OCI-LY7 (cell line): ENCODE results near the gene MOGAT1. TPM values are rescaled to one million over a fixed set of nuclear protein-coding genes. Genes with fewer than 3 reads are reported as not detected.

Experiments used
- BruUV-seq: library from RNA; stranded (reverse); fragments of 400-500 nt; replicated peaks from 2 replicates; lab custom pipeline; 2021; lab: Mats Ljungman, UMichigan
- CTCF ChIA-PET: fragments of 300-600 bp; sonication (Branson Sonifier 250); formaldehyde crosslinking; loops from one replicate; lab custom pipeline; 2022; ENCODE audit warnings: antibody characterized with exemption; ENCODE audit not compliant: unreplicated experiment; lab: Charles Lee
- POLR2A ChIA-PET: fragments of 300-600 bp; sonication (Branson Sonifier 250); formaldehyde crosslinking; loops from one replicate; lab custom pipeline; 2022; ENCODE audit warnings: antibody characterized with exemption; lab: Charles Lee
- DNase-seq: peaks from one replicate; pipeline ENCODE4 v3.0.0-alpha.2; 2015; ENCODE audit warnings: low spot score
- H2AFZ ChIP-seq: fragments of 200-600 bp; sonication (generic), shearing (Covaris generic); 2 replicates; pipeline ENCODE4 v1.6.1; 2014; ENCODE audit warnings: mild to moderate bottlenecking, antibody characterized with exemption, low read length, moderate library complexity
- H3K27ac ChIP-seq: fragments of 200-600 bp; sonication (generic); 2 replicates; pipeline ENCODE4 v1.5.1; 2014; ENCODE audit warnings: mixed run types, low read depth, mild to moderate bottlenecking, moderate library complexity, low read length, inconsistent platforms; ENCODE audit not compliant: poor library complexity, severe bottlenecking
- H3K36me3 ChIP-seq: fragments of 200-600 bp; sonication (generic); 2 replicates; pipeline ENCODE4 v1.6.1; 2014; ENCODE audit warnings: mild to moderate bottlenecking, antibody characterized with exemption, low read length, moderate library complexity, mixed read lengths; ENCODE audit not compliant: insufficient read depth
- H3K4me1 ChIP-seq: fragments of 200-600 bp; sonication (generic); 2 replicates; pipeline ENCODE4 v1.5.1; 2014; ENCODE audit warnings: mild to moderate bottlenecking, low read length; ENCODE audit not compliant: insufficient read depth, poor library complexity, severe bottlenecking
- H3K4me2 ChIP-seq: fragments of 200-600 bp; sonication (generic); 2 replicates; pipeline ENCODE4 v1.6.1; 2014; ENCODE audit warnings: mild to moderate bottlenecking, low read length
- H3K4me3 ChIP-seq: fragments of 200-600 bp; sonication (generic); 2 replicates; pipeline ENCODE4 v1.5.1; 2014; ENCODE audit warnings: mild to moderate bottlenecking, low read depth, low read length; ENCODE audit not compliant: poor library complexity, severe bottlenecking
- H3K79me2 ChIP-seq: fragments of 200-600 bp; sonication (generic); 2 replicates; pipeline ENCODE4 v1.6.1; 2016; ENCODE audit warnings: low read depth, mild to moderate bottlenecking, low read length, moderate library complexity, mixed read lengths; ENCODE audit not compliant: insufficient read depth
- H3K9me2 ChIP-seq: fragments of 200-600 bp; sonication (generic); 2 replicates; pipeline ENCODE4 v1.6.1; 2016; ENCODE audit warnings: mild to moderate bottlenecking, low read length, mixed read lengths; ENCODE audit not compliant: insufficient read depth
- H3K9me3 ChIP-seq: fragments of 200-600 bp; sonication (generic); 2 replicates; pipeline ENCODE4 v1.6.1; 2014; ENCODE audit warnings: mild to moderate bottlenecking, mixed run types, low read length, mixed read lengths
- H4K20me1 ChIP-seq: fragments of 200-600 bp; sonication (generic); 2 replicates; pipeline ENCODE4 v1.6.1; 2014; ENCODE audit warnings: mild to moderate bottlenecking, antibody characterized with exemption, low read length, moderate library complexity, mixed read lengths; ENCODE audit not compliant: insufficient read depth
- EZH2phosphoT487 ChIP-seq: fragments of 200-600 bp; sonication (generic); IDR thresholded peaks from 2 replicates; pipeline ENCODE4 v1.6.1; 2018; ENCODE audit warnings: low read depth, borderline replicate concordance, mild to moderate bottlenecking, mixed run types, antibody characterized with exemption, low read length, moderate library complexity, mixed read lengths
- intact Hi-C: fragments of 100-400 bp; cut with micrococcal nuclease; formaldehyde crosslinking; loops from one replicate; pipeline ENCODE4 v1.10.0; 2022; ENCODE audit not compliant: unreplicated experiment
- total RNA-seq, 2 experiments: library from RNA; depleted of rRNA in 1 of 2; stranded (reverse); fragments of >200 nt in 1 of 2; shearing (Covaris generic) in 1 of 2; gene quantifications; 2 replicates each; pipeline ENCODE4 v1.2.3, GENCODE V29; 2014 to 2022
- TF ChIP-seq, protein P1 (sequence below): fragments of 200-600 bp; sonication (generic); conservative IDR thresholded peaks from 2 replicates; pipeline ENCODE4 v1.5.1; 2014; ENCODE audit warnings: mild to moderate bottlenecking, antibody characterized with exemption, low read length, moderate library complexity, mixed read lengths

The MOGAT1 gene
- total RNA-seq, 2 experiments from 2014 or later = not detected

DNA sequence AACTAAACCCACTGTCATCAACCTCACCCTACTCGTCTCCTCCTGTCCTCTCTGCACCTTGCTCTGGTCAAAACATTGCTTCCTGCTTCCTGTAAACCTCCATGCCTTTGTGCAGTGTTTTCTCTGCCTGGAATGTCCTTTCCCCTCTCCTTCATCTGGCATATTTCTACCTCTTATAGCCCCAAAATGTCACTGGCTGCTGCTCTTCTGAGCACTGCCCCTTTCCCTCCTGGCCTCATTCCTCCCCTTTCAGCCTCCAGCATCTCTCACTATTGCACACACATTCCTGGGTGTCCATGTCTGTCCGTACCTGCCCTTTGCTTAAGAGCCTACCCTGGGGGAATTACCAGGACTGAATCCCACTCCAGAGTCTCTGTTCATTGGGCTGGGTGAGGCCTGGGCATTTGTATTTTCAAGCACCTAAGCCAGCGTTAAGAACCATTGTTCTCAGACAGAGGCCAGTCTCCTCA lies 84.9 kb downstream of the MOGAT1 start:
- H2AFZ ChIP-seq = peak overlapping the region; percentile 11; the same call in 1 of the 2 replicates
- DNase-seq = no peak
- H3K9me3 ChIP-seq = peaks cover 5% of the 10 kb centered on the region; the same call in 1 of the 2 replicates
- intact Hi-C loops = no loop called here
- no peak for TF ChIP-seq EZH2phosphoT487
- CTCF ChIA-PET = no interaction called here
- POLR2A ChIA-PET = no interaction called here
- no peaks in the 10 kb centered on the region for H4K20me1 ChIP-seq
- no peak overlapping the region for H3K27ac ChIP-seq
- no peak overlapping the region for H3K4me3 ChIP-seq
- no peaks in the 10 kb centered on the region for H3K79me2 ChIP-seq
- no peaks in the 10 kb centered on the region for H3K36me3 ChIP-seq
- peaks cover 3% of the 10 kb centered on the region for H3K4me1 ChIP-seq
- no TSS peak for BruUV-seq
- H3K9me2 ChIP-seq = no peaks in the 10 kb centered on the region
- H3K4me2 ChIP-seq = no peak overlapping the region

GRCh38 chr2:222756951-222757650 lies 85.6 kb downstream of the MOGAT1 start:
- no peak for DNase-seq
- Histone ChIP-seq H3K9me3 (no peaks in the 10 kb centered on the region), H3K36me3 (no peaks in the 10 kb centered on the region), H2AFZ (no peak overlapping the region), H3K27ac (no peak overlapping the region), H3K4me1 (no peaks in the 10 kb centered on the region), H3K9me2 (no peaks in the 10 kb centered on the region), H3K4me3 (no peak overlapping the region), H4K20me1 (no peaks in the 10 kb centered on the region), H3K4me2 (no peak overlapping the region), H3K79me2 (no peaks in the 10 kb centered on the region)
- no peak for TF ChIP-seq EZH2phosphoT487
- TF ChIP-seq, protein P1, sequence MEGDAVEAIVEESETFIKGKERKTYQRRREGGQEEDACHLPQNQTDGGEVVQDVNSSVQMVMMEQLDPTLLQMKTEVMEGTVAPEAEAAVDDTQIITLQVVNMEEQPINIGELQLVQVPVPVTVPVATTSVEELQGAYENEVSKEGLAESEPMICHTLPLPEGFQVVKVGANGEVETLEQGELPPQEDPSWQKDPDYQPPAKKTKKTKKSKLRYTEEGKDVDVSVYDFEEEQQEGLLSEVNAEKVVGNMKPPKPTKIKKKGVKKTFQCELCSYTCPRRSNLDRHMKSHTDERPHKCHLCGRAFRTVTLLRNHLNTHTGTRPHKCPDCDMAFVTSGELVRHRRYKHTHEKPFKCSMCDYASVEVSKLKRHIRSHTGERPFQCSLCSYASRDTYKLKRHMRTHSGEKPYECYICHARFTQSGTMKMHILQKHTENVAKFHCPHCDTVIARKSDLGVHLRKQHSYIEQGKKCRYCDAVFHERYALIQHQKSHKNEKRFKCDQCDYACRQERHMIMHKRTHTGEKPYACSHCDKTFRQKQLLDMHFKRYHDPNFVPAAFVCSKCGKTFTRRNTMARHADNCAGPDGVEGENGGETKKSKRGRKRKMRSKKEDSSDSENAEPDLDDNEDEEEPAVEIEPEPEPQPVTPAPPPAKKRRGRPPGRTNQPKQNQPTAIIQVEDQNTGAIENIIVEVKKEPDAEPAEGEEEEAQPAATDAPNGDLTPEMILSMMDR = no peak
- POLR2A ChIA-PET = interaction anchor here (0.6 to 1.4 kb wide), 2 partner anchors 8 to 9 kb away, joined by 3 to 8 read pairs; no protein-coding TSS in a partner anchor
- no TSS peak for BruUV-seq
- CTCF ChIA-PET = no interaction called here
- intact Hi-C loops = no loop called here

Other genes starting within 250 kb of the MOGAT1 start
- gene SGPP2, start 247.1 kb upstream of the MOGAT1 start, total RNA-seq (2014; rRNA removed; shearing (Covaris generic)) = not detected in 2 replicates
- gene SGPP2, start 247.1 kb upstream of the MOGAT1 start, total RNA-seq (2022) = not detected in 2 replicates
- gene FARSB, start 15.6 kb upstream of the MOGAT1 start, total RNA-seq (2014; rRNA removed; shearing (Covaris generic)) = 23.4 and 24.9 TPM in 2 replicates
- 44.5 and 46.7 TPM in 2 replicates for gene FARSB, start 15.6 kb upstream of the MOGAT1 start, total RNA-seq (2022)
- 62.6 and 65.6 TPM in 2 replicates for gene ACSL3, start 189.4 kb downstream of the MOGAT1 start, total RNA-seq (2014; rRNA removed; shearing (Covaris generic))
- gene ACSL3, start 189.4 kb downstream of the MOGAT1 start, total RNA-seq (2022) = 83.2 and 83.4 TPM in 2 replicates